Renal cortex interstitium (tissue), 11 donors: ENCODE results near the gene SPECC1. TPM values are rescaled to one million over a fixed set of nuclear protein-coding genes. Genes with fewer than 3 reads are reported as not detected.

Experiments used
- DNase-seq, 11 donors: peaks; one replicate each; pipeline ENCODE4 v3.0.0-alpha.2; 2013; ENCODE audit warnings: low read depth in 9 of 11, low spot score in 4 of 11; ENCODE audit errors: extremely low read depth in 1 of 11
- polyA plus RNA-seq, 3 donors: library from polyadenylated mRNA; unstranded; fragments of 120-200 nt; gene quantifications; one replicate each; pipeline ENCODE4 v1.2.1, GENCODE V29; 2013; ENCODE audit not compliant: insufficient read length in 3 of 3

Gene SPECC1
- polyA plus RNA-seq, 3 donors: 13.2 to 18.8 (median 17.0) TPM

- no peak for DNase-seq
Observed at GRCh38 chr17:20111538-20111937, 102.4 kb downstream of the SPECC1 start.

GRCh38 chr17:20114466-20114865, 105.3 kb downstream of the SPECC1 start:
- no peak for DNase-seq

DNA sequence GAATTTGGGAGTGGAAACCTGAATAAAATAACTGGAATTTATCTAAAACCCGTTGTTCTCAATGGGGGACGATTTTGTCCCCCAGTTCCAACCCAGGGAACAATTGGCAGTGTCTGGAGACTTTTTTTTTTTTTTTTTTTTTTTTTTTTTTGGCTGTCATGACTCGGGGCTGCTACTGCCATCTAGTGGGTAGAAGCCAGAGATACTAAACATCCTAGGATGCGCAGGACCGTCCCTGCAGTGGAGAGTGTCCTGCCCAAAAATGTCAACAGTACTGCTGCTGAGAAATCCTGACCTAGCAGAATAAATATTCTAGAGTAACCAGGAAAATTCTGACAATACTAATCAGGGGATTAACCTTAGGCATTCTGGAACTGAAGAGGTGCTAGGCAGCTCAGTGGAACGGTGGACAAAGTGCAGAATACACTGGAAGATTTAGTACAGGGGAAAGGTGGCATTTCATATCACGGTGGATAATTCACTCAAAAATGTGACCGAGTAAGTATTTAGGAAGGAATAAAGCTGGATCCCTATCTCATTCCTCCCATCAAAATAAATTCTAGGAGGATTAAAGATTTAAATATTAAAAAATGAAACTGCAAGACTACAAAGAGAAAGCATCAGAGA, 107.6 kb downstream of the SPECC1 start:
- peak in 7 of 11 donors; percentile 43 to 66 (median 48) for DNase-seq

- no peak for DNase-seq
Observed at GRCh38 chr17:20118280-20118679, 109.1 kb downstream of the SPECC1 start.

GRCh38 chr17:20120836-20121235, 111.7 kb downstream of the SPECC1 start:
- no peak for DNase-seq

DNA sequence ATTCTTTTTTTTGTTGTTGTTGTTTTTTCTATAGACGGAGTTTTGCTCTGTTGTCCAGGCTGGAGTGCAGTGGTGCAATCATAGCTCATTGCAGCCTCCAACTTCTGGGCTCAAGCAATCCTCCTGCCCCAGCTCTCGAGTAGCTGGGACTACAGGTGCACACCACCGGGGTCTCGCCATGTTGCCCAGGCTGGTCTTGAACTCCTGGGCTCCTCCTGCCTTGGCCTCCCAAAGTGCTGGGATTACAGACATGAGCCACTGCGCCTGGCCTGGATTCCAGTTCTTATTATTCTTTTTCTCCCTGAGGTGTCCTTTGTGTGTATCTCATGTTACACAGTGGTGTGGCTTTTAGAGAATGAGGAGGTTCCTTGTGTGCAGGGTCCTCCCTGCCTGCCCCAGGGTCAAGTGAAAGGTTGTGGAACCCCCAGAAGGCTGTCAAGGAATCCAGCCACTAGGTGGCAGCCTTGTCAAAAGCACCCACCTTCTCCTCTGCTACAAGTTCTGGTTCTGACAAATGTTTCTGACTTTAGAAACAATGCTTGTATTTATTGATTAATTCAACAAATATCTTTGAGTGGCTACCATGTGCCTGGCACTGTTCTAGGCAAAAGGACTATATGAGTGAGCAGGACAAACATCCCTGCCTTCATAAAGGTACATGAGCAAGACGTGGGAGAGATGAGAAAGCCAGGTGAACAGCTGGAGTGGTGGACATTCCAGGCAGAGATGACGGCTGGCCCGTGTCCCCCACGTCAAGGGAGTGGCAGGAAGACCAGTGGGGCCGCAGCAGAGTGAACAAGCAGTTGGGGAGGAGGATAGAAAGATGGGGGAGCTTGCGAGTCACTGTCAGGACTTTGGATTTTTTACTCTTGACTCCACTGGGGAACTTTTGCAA, 112.4 kb downstream of the SPECC1 start:
- DNase-seq: peak in 10 of 11 donors; percentile 24 to 49 (median 36)

- no peak for DNase-seq
Observed at GRCh38 chr17:20122254-20122879, 113.2 kb downstream of the SPECC1 start.

- no peak for DNase-seq
Observed at GRCh38 chr17:20123209-20123608, 114.0 kb downstream of the SPECC1 start.

GRCh38 chr17:20125724-20126123, 116.6 kb downstream of the SPECC1 start:
- no peak for DNase-seq

GRCh38 chr17:20127360-20128035, 118.3 kb downstream of the SPECC1 start:
- no peak for DNase-seq

- DNase-seq: no peak
Observed at GRCh38 chr17:20128036-20128667, 119.0 kb downstream of the SPECC1 start.

GRCh38 chr17:20133517-20133916, 124.4 kb downstream of the SPECC1 start:
- DNase-seq: no peak

DNA sequence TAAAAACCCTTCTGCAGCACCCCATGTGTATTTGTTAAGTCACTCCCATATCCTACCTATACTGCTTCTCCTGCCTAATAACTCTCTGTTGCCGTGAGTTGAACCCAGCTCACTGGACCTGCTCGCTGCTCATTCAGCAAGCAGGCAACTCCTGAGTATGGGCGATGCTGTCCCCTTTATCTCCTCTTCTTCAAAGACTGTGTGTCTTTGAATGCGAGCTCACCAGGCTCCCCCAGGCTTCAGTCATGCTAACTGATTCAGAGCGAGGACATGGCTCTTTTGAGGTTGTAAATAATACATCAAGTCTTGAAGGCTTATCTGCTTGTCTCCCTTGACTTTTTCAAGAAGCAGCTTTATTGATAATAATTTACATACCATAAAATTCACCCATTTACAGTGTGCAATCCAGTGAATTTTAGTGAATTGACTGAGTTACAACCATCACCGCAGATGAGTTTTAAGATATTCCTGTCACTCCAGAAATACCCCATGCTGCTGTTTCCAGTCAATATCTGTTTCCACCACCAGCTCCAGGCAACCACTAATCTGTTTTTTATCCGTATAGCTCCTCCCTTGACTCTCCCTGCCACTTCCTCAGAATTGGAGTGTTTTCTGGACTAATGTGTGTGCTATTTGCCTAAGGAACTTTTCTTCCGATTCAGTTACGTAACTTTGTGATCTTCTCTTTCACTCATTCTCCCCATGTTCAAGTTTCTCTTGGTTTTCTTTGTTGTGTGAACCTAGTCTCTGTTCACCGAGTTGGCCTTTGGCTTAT, 132.2 kb downstream of the SPECC1 start:
- no peak for DNase-seq

GRCh38 chr17:20142268-20142667, 133.1 kb downstream of the SPECC1 start:
- no peak for DNase-seq

- no peak for DNase-seq
Observed at GRCh38 chr17:20143740-20144139, 134.6 kb downstream of the SPECC1 start.

GRCh38 chr17:20145567-20145966, 136.4 kb downstream of the SPECC1 start:
- DNase-seq: no peak

DNA sequence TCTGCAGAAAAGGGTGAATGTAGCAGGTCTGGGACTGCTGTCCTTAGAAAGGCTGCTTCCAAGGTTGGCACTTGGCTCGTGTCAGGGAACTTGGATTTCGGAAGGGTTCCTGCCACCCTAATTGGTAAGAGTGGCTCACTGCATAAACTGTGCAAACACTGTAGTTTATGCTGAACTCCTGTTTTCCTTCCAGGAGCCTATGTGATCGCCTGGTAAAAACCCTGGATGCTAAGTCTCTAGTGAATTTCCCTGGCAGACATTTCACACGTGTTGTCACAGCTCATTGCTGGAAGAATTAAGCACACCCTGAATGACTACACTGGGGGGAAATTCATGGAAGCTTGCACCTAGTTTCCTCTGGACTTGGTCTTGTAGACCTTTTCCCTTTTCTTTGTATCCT, 140.1 kb downstream of the SPECC1 start:
- no peak for DNase-seq

GRCh38 chr17:20151174-20151573, 142.0 kb downstream of the SPECC1 start:
- no peak for DNase-seq
